ENCODE data around the gene SH2D4B. TPM values are rescaled to one million over a fixed set of nuclear protein-coding genes. Genes with fewer than 3 reads are reported as not detected.

Gene SH2D4B
- total RNA-seq, 1 experiment from 2014 or later, result 0.07 TPM

GRCh38 chr10:80501913-80502521, 35.7 kb upstream of the SH2D4B start:
- no CpG with 5 or more reads among the region's 13 CpGs for WGBS (ENCODE audit: extremely low coverage, insufficient read length, low lambda C conversion rate)

More at GRCh38 chr10:80501913-80502521, 35.7 kb upstream of the SH2D4B start:
- Histone ChIP-seq H4K5ac (ENCODE audit: insufficient read length, low read depth, low read length) (no peak overlapping the region), H2BK15ac (ENCODE audit: low read depth, low read length) (no peak overlapping the region), H3T11ph (ENCODE audit: low read length) (no peak overlapping the region), H3K4me2 (ENCODE audit: insufficient read depth, insufficient read length, low read length) (no peak overlapping the region), H3K27ac (ENCODE audit: insufficient read length, low read depth, low read length) (no peak overlapping the region), H2BK12ac (ENCODE audit: insufficient read length, low read depth, low read length) (no peak overlapping the region), H3K14ac (ENCODE audit: insufficient read depth, low read length) (no peak overlapping the region), H2AK5ac (ENCODE audit: insufficient read length, low read length) (no peak overlapping the region), H2BK20ac (ENCODE audit: low read depth, low read length, poor library complexity, severe bottlenecking) (no peak overlapping the region), H3K23me2 (ENCODE audit: insufficient read length, low read depth, low read length, poor library complexity, severe bottlenecking) (no peaks in the 10 kb centered on the region), H3K9me3 (ENCODE audit: control insufficient read depth, low read depth, low read length) (no peaks in the 10 kb centered on the region), H2BK5ac (ENCODE audit: insufficient read length, low read length) (no peak overlapping the region), H3K18ac (ENCODE audit: insufficient read length, low read depth, low read length) (no peak overlapping the region), H3K9ac (ENCODE audit: extremely low read depth, insufficient read length, low read length) (no peak overlapping the region), H3K23ac (ENCODE audit: insufficient read length, low read depth, low read length) (no peak overlapping the region), H4K20me1 (ENCODE audit: control insufficient read depth, insufficient read depth, insufficient read length) (no peaks in the 10 kb centered on the region), H4K91ac (ENCODE audit: insufficient read length, low read depth, low read length) (no peak overlapping the region), H3K56ac (ENCODE audit: insufficient read length, low read depth, low read length) (no peak overlapping the region), H3K27me3 (ENCODE audit: insufficient read depth, low read length) (no peaks in the 10 kb centered on the region), H2AFZ (ENCODE audit: low read length) (no peak overlapping the region), H3K4ac (ENCODE audit: low read depth, low read length) (no peak overlapping the region), H3K4me1 (ENCODE audit: insufficient read depth, low read length) (peaks cover 4% of the 10 kb centered on the region; the same call in 1 of the 2 replicates), H3K79me2 (ENCODE audit: insufficient read depth, low read length) (no peaks in the 10 kb centered on the region), H4K8ac (replicated peaks; ENCODE audit: insufficient read length, low read depth, low read length) (no peak overlapping the region), H3K79me1 (ENCODE audit: insufficient read depth, low read depth, low read length, poor library complexity, severe bottlenecking) (no peaks in the 10 kb centered on the region), H2BK120ac (ENCODE audit: low read depth, low read length, poor library complexity, severe bottlenecking) (no peak overlapping the region)
- peaks cover 56 to 72% of the 10 kb centered on the region in 2 experiments for H3K4me1 Mint-ChIP-seq
- peaks cover 4% of the 10 kb centered on the region in 3 experiments; a peak in 4 of 7 replicates for H3K36me3 Mint-ChIP-seq (ENCODE audit: insufficient read depth in 1 of 3, low read depth in 3 of 3)
- no peak overlapping the region for H3K4me3 Mint-ChIP-seq
- no peak for DNase-seq
- TF ChIP-seq CTCF (conservative IDR thresholded peaks at IDR 0.05), result no peak
- no peaks in the 10 kb centered on the region for H3K27me3 Mint-ChIP-seq (ENCODE audit: low read depth)
- peak overlapping the region in 2 of 3 experiments; percentile 11 to 38; a peak in 1 of 7 replicates for H3K27ac Mint-ChIP-seq
- H3K9me3 Mint-ChIP-seq, result no peaks in the 10 kb centered on the region
